ENCODE measurements around the gene TMEM229B. TPM values are rescaled to one million over a fixed set of nuclear protein-coding genes. Genes with fewer than 3 reads are reported as not detected.

TMEM229B gene
- total and polyA plus RNA-seq, 4 donors: 1.5 to 4.5 (median 2.5) TPM

- H3K27ac ChIP-seq (ENCODE audit: low read depth in 1 of 2, low read length in 1 of 2): no peak overlapping the region
- H3K27me3 ChIP-seq (ENCODE audit: control insufficient read depth in 3 of 3, insufficient read depth in 3 of 3, low read length in 2 of 3): peaks cover 0 to 6% (median 2%) of the 10 kb centered on the region in 3 donors
- DNase-seq (peak; percentile 39 to 67 (median 49)), ATAC-seq (ENCODE audit: insufficient read depth, low FRiP score) (peak; percentile 75)
- H3K4me3 ChIP-seq: no peak overlapping the region
- 80 to 84% methylated on average over 8 of the region's 8 CpGs for WGBS, 2 donors
- H3K4me1 ChIP-seq (ENCODE audit: control insufficient read depth in 5 of 5, insufficient read depth in 5 of 5, low read length in 5 of 5): peaks cover 0 to 9% (median 0%) of the 10 kb centered on the region in 5 donors
- TF ChIP-seq CTCF (IDR thresholded peaks at IDR 0.05; ENCODE audit: control extremely low read depth, extremely low read depth): peak; percentile 33
- H3K9ac ChIP-seq (ENCODE audit: insufficient read depth in 1 of 2, low read length in 2 of 2): no peak overlapping the region
- H3K36me3 ChIP-seq (ENCODE audit: control insufficient read depth in 4 of 4, insufficient read depth in 4 of 4, low read length in 4 of 4): no peaks in the 10 kb centered on the region
- H3K9me3 ChIP-seq (ENCODE audit: control insufficient read depth in 4 of 4, insufficient read depth in 3 of 4, low read length in 3 of 4): no peaks in the 10 kb centered on the region
Observed at GRCh38 chr14:67526676-67527459, 38.3 kb upstream of the TMEM229B start.

- 64 to 65% methylated on average over 6 of the region's 6 CpGs for WGBS, 2 donors
- H3K9me3 ChIP-seq (ENCODE audit: control insufficient read depth in 4 of 4, insufficient read depth in 3 of 4, low read length in 3 of 4): no peaks in the 10 kb centered on the region
- ATAC-seq (ENCODE audit: insufficient read depth, low FRiP score) (no peak), DNase-seq (no peak)
- peaks cover 0 to 6% (median 2%) of the 10 kb centered on the region in 3 donors for H3K27me3 ChIP-seq (ENCODE audit: control insufficient read depth in 3 of 3, insufficient read depth in 3 of 3, low read length in 2 of 3)
- H3K9ac ChIP-seq (ENCODE audit: insufficient read depth in 1 of 2, low read length in 2 of 2): no peak overlapping the region
- H3K27ac ChIP-seq (ENCODE audit: low read depth in 1 of 2, low read length in 1 of 2): no peak overlapping the region
- TF ChIP-seq CTCF (IDR thresholded peaks at IDR 0.05; ENCODE audit: control extremely low read depth, extremely low read depth): no peak
- no peak overlapping the region for H3K4me3 ChIP-seq
- peaks cover 0 to 9% (median 0%) of the 10 kb centered on the region in 5 donors for H3K4me1 ChIP-seq (ENCODE audit: control insufficient read depth in 5 of 5, insufficient read depth in 5 of 5, low read length in 5 of 5)
- no peaks in the 10 kb centered on the region for H3K36me3 ChIP-seq (ENCODE audit: control insufficient read depth in 4 of 4, insufficient read depth in 4 of 4, low read length in 4 of 4)
Observed at GRCh38 chr14:67526181-67526580, 37.7 kb upstream of the TMEM229B start.

- DNase-seq: no peak
- Histone ChIP-seq H3K36me3 (ENCODE audit: control insufficient read depth in 4 of 4, insufficient read depth in 4 of 4, low read length in 4 of 4) (no peaks in the 10 kb centered on the region), H3K27ac (ENCODE audit: low read depth in 1 of 2, low read length in 1 of 2) (no peak overlapping the region), H3K9ac (ENCODE audit: insufficient read depth in 1 of 2, low read length in 2 of 2) (no peak overlapping the region), H3K4me3 (no peak overlapping the region), H3K4me1 (ENCODE audit: control insufficient read depth in 5 of 5, insufficient read depth in 5 of 5, low read length in 5 of 5) (peaks cover 0 to 9% (median 0%) of the 10 kb centered on the region in 5 donors), H3K9me3 (ENCODE audit: control insufficient read depth in 4 of 4, insufficient read depth in 3 of 4, low read length in 3 of 4) (no peaks in the 10 kb centered on the region), H3K27me3 (ENCODE audit: control insufficient read depth in 3 of 3, insufficient read depth in 3 of 3, low read length in 2 of 3) (peaks cover 0 to 6% (median 2%) of the 10 kb centered on the region in 3 donors)
- TF ChIP-seq CTCF (IDR thresholded peaks at IDR 0.05; ENCODE audit: control extremely low read depth, extremely low read depth): no peak
- no peak for ATAC-seq (ENCODE audit: insufficient read depth, low FRiP score)
- WGBS, 2 donors: 91 to 93% methylated on average over 4 of the region's 4 CpGs
Observed at GRCh38 chr14:67525389-67525788, 36.9 kb upstream of the TMEM229B start.
